ENCODE data around the gene MYOZ3. TPM values are rescaled to one million over a fixed set of nuclear protein-coding genes. Genes with fewer than 3 reads are reported as not detected.

MYOZ3 gene
- total RNA-seq, 1 donor from 2014 or later = 10.0 TPM

- intact Hi-C loops (cut with DNase I) = no loop called here
- DNase-seq (ENCODE audit: low spot score) = no peak
Observed at GRCh38 chr5:150653145-150653761, 7.8 kb upstream of the MYOZ3 start.

GRCh38 chr5:150653762-150654556 is 7.1 kb upstream of the MYOZ3 start:
- intact Hi-C loops (cut with DNase I) = loop anchor here (2.0 kb wide), 1 partner anchor 63 kb away; no protein-coding TSS in a partner anchor

GRCh38 chr5:150655221-150655620 is 5.8 kb upstream of the MYOZ3 start:
- intact Hi-C loops (cut with DNase I) = loop anchor here (2.0 to 5.0 kb wide), 2 partner anchors 64 to 367 kb away; partner anchors contain the start of gene GPX3
- DNase-seq (ENCODE audit: low spot score) = no peak

More at GRCh38 chr5:150653762-150654556, 7.1 kb upstream of the MYOZ3 start:
- no peak for DNase-seq (ENCODE audit: low spot score)

GRCh38 chr5:150656191-150657132 is 4.6 kb upstream of the MYOZ3 start:
- DNase-seq (ENCODE audit: low spot score) = peak; percentile 86
- intact Hi-C loops (cut with DNase I) = loop anchor here (1.0 to 5.0 kb wide), 3 partner anchors 41 to 366 kb away; partner anchors contain the start of gene GPX3

- intact Hi-C loops (cut with DNase I) = loop anchor here (2.0 to 5.0 kb wide), 2 partner anchors 15 to 364 kb away; partner anchors contain the start of gene GPX3
Observed at GRCh38 chr5:150658121-150658520, 2.9 kb upstream of the MYOZ3 start.

GRCh38 chr5:150658699-150659265 is 2.3 kb upstream of the MYOZ3 start:
- DNase-seq (ENCODE audit: low spot score) = peak; percentile 72
- intact Hi-C loops (cut with DNase I) = loop anchor here (2.0 to 5.0 kb wide), 2 partner anchors 14 to 364 kb away; partner anchors contain the start of gene GPX3

More at GRCh38 chr5:150658121-150658520, 2.9 kb upstream of the MYOZ3 start:
- peak; percentile 71 for DNase-seq (ENCODE audit: low spot score)

GRCh38 chr5:150659360-150660107 is 1.5 kb upstream of the MYOZ3 start:
- peak; percentile 53 for DNase-seq (ENCODE audit: low spot score)
- intact Hi-C loops (cut with DNase I) = loop anchor here (2.0 to 5.0 kb wide), 3 partner anchors 13 to 363 kb away; partner anchors contain the start of gene GPX3

GRCh38 chr5:150660108-150660831 is 781 bp upstream of the MYOZ3 start:
- DNase-seq (ENCODE audit: low spot score) = peak; percentile 75
- intact Hi-C loops (cut with DNase I) = loop anchor here (5.0 kb wide), 1 partner anchor 37 kb away; no protein-coding TSS in a partner anchor

- DNase-seq (ENCODE audit: low spot score) = peak; percentile 46
- intact Hi-C loops (cut with DNase I) = loop anchor here (5.0 kb wide), 1 partner anchor 35 kb away; no protein-coding TSS in a partner anchor
Observed at GRCh38 chr5:150661821-150662596, 958 bp downstream of the MYOZ3 start.

GRCh38 chr5:150662731-150663516 is 1.9 kb downstream of the MYOZ3 start:
- DNase-seq (ENCODE audit: low spot score) = peak; percentile 70
- intact Hi-C loops (cut with DNase I) = loop anchor here (5.0 kb wide), 1 partner anchor 34 kb away; no protein-coding TSS in a partner anchor

GRCh38 chr5:150663936-150664335 is 2.9 kb downstream of the MYOZ3 start:
- no peak for DNase-seq (ENCODE audit: low spot score)
- intact Hi-C loops (cut with DNase I) = loop anchor here (5.0 kb wide), 1 partner anchor 33 kb away; no protein-coding TSS in a partner anchor

- intact Hi-C loops (cut with DNase I) = no loop called here
- DNase-seq (ENCODE audit: low spot score) = peak; percentile 63
Observed at GRCh38 chr5:150665044-150665443, 4.0 kb downstream of the MYOZ3 start.

GRCh38 chr5:150670275-150670947 is 9.4 kb downstream of the MYOZ3 start:
- intact Hi-C loops (cut with DNase I) = no loop called here
- DNase-seq (ENCODE audit: low spot score) = peak; percentile 69

- no peak for DNase-seq (ENCODE audit: low spot score)
- intact Hi-C loops (cut with DNase I) = no loop called here
Observed at GRCh38 chr5:150670948-150671310, 9.9 kb downstream of the MYOZ3 start.

GRCh38 chr5:150671509-150672236 is 10.6 kb downstream of the MYOZ3 start:
- intact Hi-C loops (cut with DNase I) = loop anchor here (2.0 kb wide), 1 partner anchor 13 kb away; no protein-coding TSS in a partner anchor
- DNase-seq (ENCODE audit: low spot score) = peak; percentile 75
